ENCODE data around the gene ANKRD63.

The ANKRD63 gene

DNA sequence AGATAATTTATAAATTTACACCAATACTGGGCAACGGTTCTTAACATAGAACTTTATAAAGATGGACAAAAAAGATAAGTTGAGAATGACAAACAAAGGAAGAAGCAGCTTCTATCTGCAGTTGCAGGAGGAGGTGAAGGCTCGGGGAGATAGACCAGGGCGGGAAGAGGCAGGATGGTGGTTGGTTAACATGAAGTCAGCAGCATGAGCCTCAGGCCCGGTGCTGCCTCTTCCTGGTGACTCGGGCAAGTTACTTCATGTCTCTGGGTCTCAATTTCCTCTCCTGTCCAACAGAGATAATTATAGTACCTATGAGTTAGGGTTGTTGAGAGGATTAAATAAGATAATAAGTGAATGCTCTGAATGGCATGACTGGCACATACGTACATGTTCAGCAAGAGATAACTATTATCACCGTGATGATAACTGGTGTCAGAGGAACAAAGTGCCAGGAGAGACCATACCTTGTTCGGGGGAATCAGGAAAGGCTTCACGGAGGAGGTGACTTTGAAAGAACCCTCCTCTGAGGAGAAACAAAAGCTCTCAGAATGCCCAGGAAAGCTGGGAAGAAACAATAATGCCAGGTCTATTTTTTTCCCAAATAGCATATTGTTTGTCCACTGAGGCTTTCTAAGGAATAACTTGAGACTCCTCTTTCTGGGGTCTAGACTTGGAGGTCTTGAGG lies 39.6 kb downstream of the ANKRD63 start:
- no peak overlapping the region for H3K4me3 ChIP-seq (ENCODE audit: insufficient read length, low read depth)
- no peaks in the 10 kb centered on the region for H3K9me3 ChIP-seq (ENCODE audit: insufficient read depth, low read length)
- no peaks in the 10 kb centered on the region for H3K36me3 ChIP-seq (ENCODE audit: insufficient read depth, insufficient read length, low read length)
- peaks cover 6% of the 10 kb centered on the region for H3K27me3 ChIP-seq (ENCODE audit: insufficient read depth, insufficient read length)
- H3K9ac ChIP-seq (ENCODE audit: insufficient read length, low read depth), result no peak overlapping the region
- no peak for TF ChIP-seq ZNF274 (IDR thresholded peaks at IDR 0.05; ENCODE audit: low read depth, low read length)
- TF ChIP-seq SUZ12 (IDR thresholded peaks at IDR 0.05; ENCODE audit: extremely low read depth, insufficient read depth, insufficient read length), result no peak
- no peak for TF ChIP-seq YY1 (IDR thresholded peaks at IDR 0.05; ENCODE audit: insufficient read depth, insufficient read length)
- H3K4me1 ChIP-seq (ENCODE audit: insufficient read depth, insufficient read length), result peaks cover 11% of the 10 kb centered on the region
- no peak for DNase-seq (ENCODE audit: low read depth, low spot score)

- H3K36me3 ChIP-seq (ENCODE audit: insufficient read depth, insufficient read length, low read length), result no peaks in the 10 kb centered on the region
- H3K27me3 ChIP-seq (ENCODE audit: insufficient read depth, insufficient read length), result peaks cover 12% of the 10 kb centered on the region
- no peaks in the 10 kb centered on the region for H3K9me3 ChIP-seq (ENCODE audit: insufficient read depth, low read length)
- H3K4me3 ChIP-seq (ENCODE audit: insufficient read length, low read depth), result no peak overlapping the region
- peaks cover 11% of the 10 kb centered on the region for H3K4me1 ChIP-seq (ENCODE audit: insufficient read depth, insufficient read length)
- TF ChIP-seq ZNF274 (IDR thresholded peaks at IDR 0.05; ENCODE audit: low read depth, low read length) (no peak), SUZ12 (IDR thresholded peaks at IDR 0.05; ENCODE audit: extremely low read depth, insufficient read depth, insufficient read length) (no peak), YY1 (IDR thresholded peaks at IDR 0.05; ENCODE audit: insufficient read depth, insufficient read length) (no peak)
- no peak overlapping the region for H3K9ac ChIP-seq (ENCODE audit: insufficient read length, low read depth)
- no peak for DNase-seq (ENCODE audit: low read depth, low spot score)
These were observed 40.3 kb downstream of the ANKRD63 start for GRCh38 chr15:40242601-40243000.

DNA sequence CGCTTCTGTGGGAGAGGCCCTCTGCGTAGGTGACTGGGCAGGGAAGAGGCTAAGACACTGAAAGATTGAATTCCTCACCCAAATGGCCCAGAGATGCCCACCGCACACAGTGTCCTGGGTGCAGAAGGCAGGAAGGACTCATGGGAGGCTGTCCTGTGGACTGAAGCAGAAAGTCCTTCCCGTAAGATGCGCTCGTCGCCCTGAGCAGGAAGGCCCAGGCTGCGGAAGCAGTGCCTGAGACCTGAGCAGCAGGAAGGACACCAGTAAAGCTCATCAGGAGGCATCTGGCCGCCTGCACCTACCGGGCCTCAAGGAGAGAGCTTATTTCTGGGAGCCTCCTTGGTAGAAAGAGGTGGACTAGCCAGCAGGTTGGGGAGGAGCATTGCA lies 40.7 kb downstream of the ANKRD63 start:
- TF ChIP-seq ZNF274 (IDR thresholded peaks at IDR 0.05; ENCODE audit: low read depth, low read length) (no peak), SUZ12 (IDR thresholded peaks at IDR 0.05; ENCODE audit: extremely low read depth, insufficient read depth, insufficient read length) (no peak)
- no peaks in the 10 kb centered on the region for H3K36me3 ChIP-seq (ENCODE audit: insufficient read depth, insufficient read length, low read length)
- no peak overlapping the region for H3K9ac ChIP-seq (ENCODE audit: insufficient read length, low read depth)
- no peaks in the 10 kb centered on the region for H3K9me3 ChIP-seq (ENCODE audit: insufficient read depth, low read length)
- peaks cover 12% of the 10 kb centered on the region for H3K27me3 ChIP-seq (ENCODE audit: insufficient read depth, insufficient read length)
- peaks cover 11% of the 10 kb centered on the region for H3K4me1 ChIP-seq (ENCODE audit: insufficient read depth, insufficient read length)
- DNase-seq (ENCODE audit: low read depth, low spot score), result no peak
- no peak overlapping the region for H3K4me3 ChIP-seq (ENCODE audit: insufficient read length, low read depth)

DNA sequence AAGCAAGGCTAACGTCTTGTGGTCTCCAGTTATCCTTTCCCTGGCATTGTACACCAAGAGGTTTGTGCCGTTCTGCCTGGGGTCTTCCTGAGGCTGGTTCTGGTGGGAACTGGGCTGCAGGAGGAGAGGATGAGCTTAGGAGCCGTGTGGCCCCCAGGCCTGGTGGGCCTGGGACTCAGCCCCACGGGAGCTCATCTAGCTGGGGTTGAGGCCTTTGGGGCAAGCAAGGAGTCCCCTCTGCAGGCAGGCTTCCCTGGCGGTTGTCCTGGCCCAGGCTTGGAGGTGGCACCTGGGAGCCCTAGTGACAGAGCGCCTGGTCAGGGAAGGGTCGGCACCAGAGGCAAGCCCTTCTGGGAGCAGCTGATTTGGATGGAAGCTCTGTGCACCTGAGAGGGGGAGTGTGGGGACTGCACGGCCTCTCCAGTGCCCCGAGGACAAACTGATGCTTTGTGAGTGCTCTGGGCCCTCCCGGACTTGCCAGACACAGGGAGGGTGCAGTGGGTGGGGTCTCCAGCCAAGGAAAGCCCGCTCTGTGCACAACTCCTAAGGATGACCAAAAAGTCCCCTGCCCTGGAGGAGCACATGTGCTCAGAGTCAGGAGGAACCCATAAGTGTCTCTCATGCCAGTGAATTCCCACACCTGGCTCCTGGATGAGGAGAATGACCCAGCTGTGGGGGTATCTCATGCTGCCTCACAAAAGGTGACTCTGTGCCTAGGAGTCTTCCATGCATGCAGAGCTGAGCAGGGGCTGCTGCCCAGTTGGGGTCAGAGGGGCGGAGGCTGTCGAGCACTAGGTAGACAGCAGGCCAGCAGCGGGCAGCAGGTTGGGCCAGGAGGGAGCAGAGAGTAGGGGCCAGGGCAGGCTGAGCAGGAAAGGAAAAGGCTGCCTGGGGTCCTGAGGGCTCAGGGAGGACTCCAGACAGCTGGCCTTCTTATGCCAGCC lies 41.3 kb downstream of the ANKRD63 start:
- H3K36me3 ChIP-seq (ENCODE audit: insufficient read depth, insufficient read length, low read length), result no peaks in the 10 kb centered on the region
- no peaks in the 10 kb centered on the region for H3K9me3 ChIP-seq (ENCODE audit: insufficient read depth, low read length)
- no peak overlapping the region for H3K4me3 ChIP-seq (ENCODE audit: insufficient read length, low read depth)
- peaks cover 10% of the 10 kb centered on the region for H3K27me3 ChIP-seq (ENCODE audit: insufficient read depth, insufficient read length)
- H3K9ac ChIP-seq (ENCODE audit: insufficient read length, low read depth), result no peak overlapping the region
- no peak for DNase-seq (ENCODE audit: low read depth, low spot score)
- peaks cover 11% of the 10 kb centered on the region for H3K4me1 ChIP-seq (ENCODE audit: insufficient read depth, insufficient read length)
- no peak for TF ChIP-seq ZNF274 (IDR thresholded peaks at IDR 0.05; ENCODE audit: low read depth, low read length)
- TF ChIP-seq YY1 (IDR thresholded peaks at IDR 0.05; ENCODE audit: insufficient read depth, insufficient read length), result no peak
- TF ChIP-seq SUZ12 (IDR thresholded peaks at IDR 0.05; ENCODE audit: extremely low read depth, insufficient read depth, insufficient read length), result no peak

- no peak for DNase-seq (ENCODE audit: low read depth, low spot score)
- Histone ChIP-seq H3K4me3 (ENCODE audit: insufficient read length, low read depth) (no peak overlapping the region), H3K9ac (ENCODE audit: insufficient read length, low read depth) (no peak overlapping the region), H3K4me1 (ENCODE audit: insufficient read depth, insufficient read length) (peaks cover 11% of the 10 kb centered on the region), H3K9me3 (ENCODE audit: insufficient read depth, low read length) (no peaks in the 10 kb centered on the region), H3K27me3 (ENCODE audit: insufficient read depth, insufficient read length) (peaks cover 10% of the 10 kb centered on the region), H3K36me3 (ENCODE audit: insufficient read depth, insufficient read length, low read length) (no peaks in the 10 kb centered on the region)
- TF ChIP-seq ZNF274 (IDR thresholded peaks at IDR 0.05; ENCODE audit: low read depth, low read length) (no peak), SUZ12 (IDR thresholded peaks at IDR 0.05; ENCODE audit: extremely low read depth, insufficient read depth, insufficient read length) (no peak), YY1 (IDR thresholded peaks at IDR 0.05; ENCODE audit: insufficient read depth, insufficient read length) (no peak)
These were observed 42.1 kb downstream of the ANKRD63 start for GRCh38 chr15:40240619-40241221.

DNA sequence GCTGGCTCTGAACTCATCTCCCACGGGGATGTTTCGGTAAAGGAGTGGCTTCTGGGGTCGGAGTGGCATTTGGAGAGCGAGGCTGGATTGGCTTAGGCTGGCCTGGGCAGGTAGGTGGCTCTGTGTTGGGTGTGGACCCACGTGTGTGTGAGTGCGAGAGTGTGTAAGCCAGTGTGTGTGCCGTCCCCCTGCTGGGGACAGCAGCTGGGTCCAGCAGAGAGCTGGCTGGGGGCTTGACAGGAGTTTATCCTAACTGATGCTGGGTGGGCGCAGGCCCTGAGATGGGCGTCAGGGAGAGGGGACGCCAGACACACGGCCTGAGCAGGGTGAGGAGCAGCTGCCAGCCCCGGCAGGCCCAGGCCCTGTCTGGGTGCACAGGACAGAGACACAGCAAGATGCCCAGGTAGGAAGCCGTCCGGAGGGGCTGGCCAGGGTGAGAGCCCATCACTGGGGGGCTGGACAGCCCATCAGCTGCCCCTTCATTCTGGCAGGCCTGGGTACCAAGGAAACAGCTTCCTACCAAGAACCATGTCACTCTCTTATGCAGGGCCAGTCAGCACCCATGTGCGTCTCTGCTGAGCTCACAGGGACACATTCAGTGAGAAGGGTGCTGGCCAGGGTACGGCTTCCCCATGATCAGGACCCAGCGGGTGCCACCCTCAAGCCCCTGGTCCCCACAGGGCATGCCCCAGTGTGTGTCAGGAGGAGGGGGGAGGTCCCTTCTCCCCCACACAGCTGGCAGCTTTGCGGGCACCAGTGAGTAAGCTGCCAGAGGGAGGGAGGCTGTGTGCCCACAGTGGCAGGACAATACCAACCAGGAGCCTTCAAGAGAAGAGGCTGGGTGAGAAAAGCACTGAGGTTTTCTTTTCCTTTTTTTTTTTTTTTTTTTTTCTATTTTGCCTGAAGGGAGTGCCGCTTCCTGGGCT lies 42.9 kb downstream of the ANKRD63 start:
- peak overlapping the region; percentile 11 for H3K4me3 ChIP-seq (ENCODE audit: insufficient read length, low read depth)
- H3K9me3 ChIP-seq (ENCODE audit: insufficient read depth, low read length), result no peaks in the 10 kb centered on the region
- H3K36me3 ChIP-seq (ENCODE audit: insufficient read depth, insufficient read length, low read length), result no peaks in the 10 kb centered on the region
- TF ChIP-seq YY1 (IDR thresholded peaks at IDR 0.05; ENCODE audit: insufficient read depth, insufficient read length), result no peak
- H3K9ac ChIP-seq (ENCODE audit: insufficient read length, low read depth), result peak overlapping the region; percentile 33
- H3K4me1 ChIP-seq (ENCODE audit: insufficient read depth, insufficient read length), result peaks cover 11% of the 10 kb centered on the region
- no peak for DNase-seq (ENCODE audit: low read depth, low spot score)
- peaks cover 10% of the 10 kb centered on the region for H3K27me3 ChIP-seq (ENCODE audit: insufficient read depth, insufficient read length)

Measured in NT2/D1 (cell line).